Middle frontal gyrus (tissue), 1 donor: ENCODE results near the gene PLAAT3.
"Not testable (repeated sequence)": the region's sequence is repeated elsewhere in the genome, so short reads cannot be mapped to it uniquely, and the experiment has no call there.

Source experiments
- DNase-seq: peaks from one replicate; pipeline ENCODE4 v3.0.0-alpha.2; 2015; ENCODE audit warnings: low spot score; ENCODE audit errors: extremely low spot score

The PLAAT3 gene

GRCh38 chr11:63609536-63609935 lies 4.7 kb downstream of the PLAAT3 start:
- DNase-seq: no peak

- DNase-seq: no peak
These were observed 5.6 kb downstream of the PLAAT3 start for GRCh38 chr11:63608353-63609345.

GRCh38 chr11:63603180-63603518 lies 11.1 kb downstream of the PLAAT3 start:
- peak; percentile 54 for DNase-seq

- not testable (repeated sequence) for DNase-seq
These were observed 11.7 kb downstream of the PLAAT3 start for GRCh38 chr11:63602290-63603179.

GRCh38 chr11:63599211-63600122 lies 14.8 kb downstream of the PLAAT3 start:
- DNase-seq: no peak

- no peak for DNase-seq
These were observed 15.7 kb downstream of the PLAAT3 start for GRCh38 chr11:63598556-63598955.

- DNase-seq: no peak
These were observed 18.9 kb downstream of the PLAAT3 start for GRCh38 chr11:63595296-63595695.

- DNase-seq: no peak
These were observed 21.2 kb downstream of the PLAAT3 start for GRCh38 chr11:63592975-63593395.

GRCh38 chr11:63590024-63590788 lies 24.0 kb downstream of the PLAAT3 start:
- no peak for DNase-seq

GRCh38 chr11:63589000-63589399 lies 25.2 kb downstream of the PLAAT3 start:
- DNase-seq: no peak

GRCh38 chr11:63586451-63587166 lies 27.6 kb downstream of the PLAAT3 start:
- no peak for DNase-seq

- no peak for DNase-seq
These were observed 30.9 kb downstream of the PLAAT3 start for GRCh38 chr11:63583357-63583677.

GRCh38 chr11:63581224-63581623 lies 33.0 kb downstream of the PLAAT3 start:
- not testable (repeated sequence) for DNase-seq

GRCh38 chr11:63578882-63579281 lies 35.4 kb downstream of the PLAAT3 start:
- not testable (repeated sequence) for DNase-seq

- no peak for DNase-seq
These were observed 39.2 kb downstream of the PLAAT3 start for GRCh38 chr11:63574856-63575602.

GRCh38 chr11:63573881-63574855 lies 40.1 kb downstream of the PLAAT3 start:
- DNase-seq: no peak

GRCh38 chr11:63572026-63572688 lies 42.1 kb downstream of the PLAAT3 start:
- no peak for DNase-seq
